Keratinocyte (primary cell): ENCODE measurements around the gene SLC29A1.

Experiments used
- EZH2 ChIP-seq: IDR thresholded peaks from one replicate; pipeline ENCODE4 v1.6.1; 2012; ENCODE audit warnings: inconsistent platforms, mild to moderate bottlenecking, low read length, moderate library complexity
- TF ChIP-seq, protein P1 (sequence below), 3 experiments: IDR thresholded peaks in 1 of 3; conservative IDR thresholded peaks in 1 of 3; optimal IDR thresholded peaks in 1 of 3; 2 replicates in 2 of 3; 3 replicates in 1 of 3; pipeline versions ENCODE3 to v1.5.1; 2011; ENCODE audit warnings: low read length in 3 of 3, mild to moderate bottlenecking in 3 of 3, moderate library complexity in 2 of 3, control low read depth in 1 of 3, inconsistent platforms in 1 of 3; ENCODE audit not compliant: insufficient read depth in 2 of 3; ENCODE audit errors: extremely low read depth in 1 of 3

DNA sequence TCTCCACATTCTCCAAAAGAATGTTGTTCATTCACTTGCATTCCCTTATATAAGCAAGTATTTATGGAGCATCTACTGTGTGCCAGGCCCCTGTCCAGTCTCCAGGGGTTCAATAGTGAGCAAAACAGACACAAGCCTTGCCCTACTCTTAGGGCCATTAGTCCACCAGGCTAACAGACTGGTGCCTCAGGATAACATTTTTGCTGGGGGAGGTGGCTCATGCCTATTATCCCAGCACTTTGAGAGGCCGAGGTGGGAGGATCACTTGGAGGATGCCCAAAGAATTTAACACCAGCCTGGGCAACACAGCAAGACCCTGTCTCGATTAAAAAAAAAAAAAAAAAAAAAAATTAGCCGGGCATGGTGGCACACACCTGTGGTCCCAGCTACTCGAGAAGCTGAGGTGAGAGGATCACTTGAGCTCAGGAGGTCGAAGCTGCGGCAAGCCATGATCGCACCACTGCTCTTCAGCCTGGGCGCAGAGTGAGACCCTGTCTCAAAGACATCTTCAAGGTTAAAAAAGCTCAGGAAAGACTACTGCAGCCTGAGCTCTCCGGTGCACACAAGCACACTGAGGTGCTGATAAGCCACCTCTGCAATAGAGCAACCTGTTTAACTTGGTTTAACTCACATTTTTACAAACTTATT lies 44.8 kb upstream of the SLC29A1 start:
- TF ChIP-seq, protein P1, sequence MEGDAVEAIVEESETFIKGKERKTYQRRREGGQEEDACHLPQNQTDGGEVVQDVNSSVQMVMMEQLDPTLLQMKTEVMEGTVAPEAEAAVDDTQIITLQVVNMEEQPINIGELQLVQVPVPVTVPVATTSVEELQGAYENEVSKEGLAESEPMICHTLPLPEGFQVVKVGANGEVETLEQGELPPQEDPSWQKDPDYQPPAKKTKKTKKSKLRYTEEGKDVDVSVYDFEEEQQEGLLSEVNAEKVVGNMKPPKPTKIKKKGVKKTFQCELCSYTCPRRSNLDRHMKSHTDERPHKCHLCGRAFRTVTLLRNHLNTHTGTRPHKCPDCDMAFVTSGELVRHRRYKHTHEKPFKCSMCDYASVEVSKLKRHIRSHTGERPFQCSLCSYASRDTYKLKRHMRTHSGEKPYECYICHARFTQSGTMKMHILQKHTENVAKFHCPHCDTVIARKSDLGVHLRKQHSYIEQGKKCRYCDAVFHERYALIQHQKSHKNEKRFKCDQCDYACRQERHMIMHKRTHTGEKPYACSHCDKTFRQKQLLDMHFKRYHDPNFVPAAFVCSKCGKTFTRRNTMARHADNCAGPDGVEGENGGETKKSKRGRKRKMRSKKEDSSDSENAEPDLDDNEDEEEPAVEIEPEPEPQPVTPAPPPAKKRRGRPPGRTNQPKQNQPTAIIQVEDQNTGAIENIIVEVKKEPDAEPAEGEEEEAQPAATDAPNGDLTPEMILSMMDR (optimal IDR thresholded peaks at IDR 0.05 in 1 of 3, IDR thresholded peaks at IDR 0.05 in 1 of 3, conservative IDR thresholded peaks at IDR 0.05 in 1 of 3; ENCODE audit: extremely low read depth in 1 of 3, insufficient read depth in 2 of 3, low read length in 3 of 3), result no peak
- TF ChIP-seq EZH2, result no peak
